ENCODE results near the gene FFAR4. TPM values are rescaled to one million over a fixed set of nuclear protein-coding genes. Genes with fewer than 3 reads are reported as not detected.

Gene FFAR4
- polyA plus RNA-seq, 1 donor, result not detected

DNA sequence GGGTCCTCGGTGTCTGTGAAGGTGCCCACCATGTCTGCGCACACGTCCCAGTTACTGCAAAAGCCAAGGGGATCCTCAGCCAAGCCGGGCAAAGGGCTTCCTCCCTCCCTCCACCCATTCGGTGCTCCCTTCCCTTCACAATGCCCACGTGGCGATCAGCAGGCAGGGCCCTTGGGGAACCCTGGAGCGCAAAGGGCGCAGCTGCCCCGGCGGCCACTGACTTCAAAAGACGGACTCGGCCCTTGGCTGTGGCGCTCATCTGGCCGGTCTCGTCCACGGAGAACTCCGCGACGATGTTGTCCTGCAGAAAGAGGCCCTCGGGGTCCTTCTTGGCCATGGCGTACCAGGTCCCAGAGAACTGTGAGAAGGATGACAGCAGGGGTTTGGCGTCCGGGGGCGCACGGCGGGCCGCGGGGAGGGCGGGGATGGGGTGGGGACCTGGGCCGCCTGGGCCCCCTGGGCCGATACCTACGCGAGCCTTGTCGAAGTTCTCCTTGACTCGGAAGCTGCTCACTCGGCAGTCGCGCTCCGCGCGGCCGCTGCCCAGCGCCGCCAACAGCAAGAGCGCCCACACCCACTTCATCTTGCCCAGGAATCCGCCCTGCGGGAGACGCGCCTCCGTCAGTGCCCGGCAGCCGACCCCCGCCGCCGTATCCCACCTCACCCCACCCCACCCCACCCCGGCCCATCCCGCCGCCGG lies 34.1 kb downstream of the FFAR4 start:
- peak; percentile 34 for DNase-seq

DNA sequence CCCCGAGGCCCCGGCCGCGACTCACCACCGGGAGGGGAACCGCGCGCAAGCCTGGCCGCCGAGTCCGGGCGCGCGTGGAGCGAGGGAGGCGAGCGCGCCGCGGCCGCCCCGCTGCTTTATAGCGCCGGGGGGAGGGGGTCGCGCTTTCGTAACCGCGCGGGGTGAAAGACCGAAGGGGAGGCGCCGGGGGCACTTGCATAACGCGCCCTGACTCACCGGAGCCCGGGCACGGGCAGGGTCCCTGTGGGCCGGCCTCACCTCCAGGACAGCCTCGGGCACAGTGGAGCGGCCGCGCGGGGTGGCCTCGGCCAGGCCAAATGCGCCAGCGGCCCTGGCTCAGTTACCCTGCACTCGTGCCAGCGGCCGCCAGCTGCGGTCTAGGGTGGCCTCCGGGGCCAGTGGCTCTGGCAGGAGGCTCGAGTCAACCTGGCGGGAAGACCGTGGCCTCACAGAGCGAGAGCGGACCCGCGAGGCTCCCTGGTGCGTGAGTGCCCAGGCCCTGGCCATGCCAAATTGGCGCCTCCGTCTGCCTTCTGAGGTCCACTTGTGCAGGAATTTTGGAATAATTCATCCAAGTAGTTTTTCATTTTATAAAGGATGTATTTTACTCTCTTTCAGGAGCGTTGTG lies 34.8 kb downstream of the FFAR4 start, which contains the start of gene RBP4:
Gene RBP4, minus strand, starts transcription at position 90 of the 628 bp plus-strand sequence. CDS start 207 bp downstream, outside the sequence.
- no peak for DNase-seq

DNA sequence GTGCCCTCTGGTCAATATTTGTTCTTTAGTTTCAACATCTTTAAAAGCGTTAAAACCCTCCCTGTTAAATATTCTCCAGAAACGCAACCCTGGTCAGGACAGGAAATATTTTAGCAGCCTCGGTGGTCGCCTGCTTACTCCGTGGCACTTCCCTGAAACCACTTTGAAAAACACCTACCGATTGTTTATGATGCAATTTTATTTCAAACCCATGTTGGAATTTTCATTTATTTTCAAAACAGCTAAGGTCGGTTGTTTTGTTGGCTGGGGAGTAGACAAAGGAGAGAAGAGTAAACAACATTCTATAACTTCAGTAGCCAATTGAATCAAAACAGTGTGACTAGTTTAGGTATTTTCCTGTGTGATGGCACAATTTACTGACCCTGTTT lies 35.3 kb downstream of the FFAR4 start:
- no peak for DNase-seq

DNA sequence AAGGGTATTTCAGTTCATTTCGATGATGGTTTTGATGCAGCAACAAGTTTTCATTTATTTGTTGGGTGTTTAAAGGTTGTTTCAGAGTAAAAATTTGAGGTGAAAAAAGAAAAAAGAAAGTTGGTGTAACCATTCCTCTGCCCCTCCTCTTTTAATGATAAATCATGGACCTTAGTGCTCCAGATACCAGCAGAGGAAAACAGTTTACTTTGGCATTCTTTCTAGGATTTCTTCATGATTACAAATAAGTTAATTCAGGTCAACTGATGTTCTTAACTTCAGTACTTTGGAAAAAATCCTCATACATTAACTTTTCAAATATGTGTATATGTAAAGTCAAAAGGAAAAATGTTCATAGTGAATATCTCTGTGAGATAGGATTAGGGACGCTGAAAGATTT lies 36.6 kb downstream of the FFAR4 start:
- DNase-seq, result no peak

DNA sequence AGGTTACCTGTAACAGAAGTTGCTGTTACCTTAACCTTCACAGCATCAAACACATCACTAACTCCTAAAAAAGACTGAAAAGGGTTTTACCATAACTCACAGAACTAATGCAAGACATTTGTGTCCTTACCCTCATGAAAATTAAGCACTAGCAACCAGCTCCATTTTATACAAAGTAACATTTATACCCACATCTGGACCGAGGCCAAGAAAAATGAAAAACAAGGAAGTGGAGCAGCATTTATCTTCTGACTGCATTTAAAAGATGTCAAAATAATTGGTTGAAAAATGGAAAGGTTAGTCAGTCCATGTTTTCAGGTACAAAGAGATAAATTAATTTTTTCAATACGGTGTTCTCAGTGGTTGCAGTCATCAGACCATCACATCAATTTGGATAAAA lies 37.7 kb downstream of the FFAR4 start:
- no peak for DNase-seq

DNA sequence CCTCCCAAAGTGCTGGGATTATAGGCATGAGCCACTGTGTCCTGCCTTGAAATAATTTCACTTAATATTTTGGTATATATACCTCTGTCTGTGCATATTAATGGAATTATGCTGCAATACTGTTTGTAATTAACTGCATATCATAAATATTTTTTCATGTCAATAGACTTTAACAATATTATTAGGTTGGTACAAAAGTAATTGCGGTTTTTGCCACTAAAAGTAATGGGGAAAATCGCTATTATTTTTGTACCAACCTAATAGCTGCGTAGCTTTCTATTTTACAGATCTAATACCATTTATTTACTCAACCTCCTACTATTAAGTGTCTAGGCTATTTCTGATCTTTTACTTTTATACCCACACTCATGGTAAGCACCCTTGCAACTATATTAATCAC lies 42.0 kb downstream of the FFAR4 start:
- no peak for DNase-seq

DNA sequence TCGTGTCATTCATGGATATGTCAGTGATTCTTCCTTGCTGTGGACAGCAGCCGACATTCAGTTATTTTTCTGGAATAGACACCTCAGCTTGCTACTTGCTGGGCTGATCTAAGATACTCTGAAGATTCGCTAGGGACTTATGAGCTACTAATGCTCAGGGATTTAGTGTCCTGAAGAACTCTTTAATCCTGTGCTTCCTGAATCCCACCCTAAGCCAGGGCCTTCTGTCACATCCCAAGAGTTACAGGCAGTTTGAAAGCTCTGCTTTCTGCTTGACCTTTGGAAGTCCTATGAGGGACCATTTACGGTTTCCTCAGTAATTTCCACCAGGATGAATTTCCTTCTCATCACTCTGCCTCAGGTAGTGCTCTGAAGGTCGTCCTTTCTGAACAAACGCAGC lies 45.8 kb downstream of the FFAR4 start, which contains the start of gene PDE6C:
Gene PDE6C, plus strand, starts transcription at position 227 of the 400 bp plus-strand sequence. CDS start 189 bp downstream, outside the sequence.
- no peak for DNase-seq

DNA sequence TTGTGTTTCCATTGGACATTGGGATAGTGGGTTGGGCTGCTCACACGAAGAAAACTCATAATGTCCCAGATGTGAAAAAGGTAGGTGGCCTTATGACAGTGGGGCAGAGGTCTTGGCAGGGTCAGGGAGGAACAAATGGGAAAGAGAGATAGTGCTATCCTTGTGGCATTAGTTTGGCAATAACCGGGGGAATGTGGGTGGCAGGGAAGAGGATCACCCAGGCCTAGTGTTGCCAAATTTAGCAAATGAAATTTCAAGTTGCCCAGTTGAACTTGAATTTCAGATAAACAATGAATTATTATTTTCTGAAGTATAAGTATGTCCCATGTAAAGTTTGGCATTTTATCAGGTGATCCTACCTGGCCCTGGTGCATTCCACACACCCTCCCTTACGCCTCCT lies 46.7 kb downstream of the FFAR4 start:
- no peak for DNase-seq

DNA sequence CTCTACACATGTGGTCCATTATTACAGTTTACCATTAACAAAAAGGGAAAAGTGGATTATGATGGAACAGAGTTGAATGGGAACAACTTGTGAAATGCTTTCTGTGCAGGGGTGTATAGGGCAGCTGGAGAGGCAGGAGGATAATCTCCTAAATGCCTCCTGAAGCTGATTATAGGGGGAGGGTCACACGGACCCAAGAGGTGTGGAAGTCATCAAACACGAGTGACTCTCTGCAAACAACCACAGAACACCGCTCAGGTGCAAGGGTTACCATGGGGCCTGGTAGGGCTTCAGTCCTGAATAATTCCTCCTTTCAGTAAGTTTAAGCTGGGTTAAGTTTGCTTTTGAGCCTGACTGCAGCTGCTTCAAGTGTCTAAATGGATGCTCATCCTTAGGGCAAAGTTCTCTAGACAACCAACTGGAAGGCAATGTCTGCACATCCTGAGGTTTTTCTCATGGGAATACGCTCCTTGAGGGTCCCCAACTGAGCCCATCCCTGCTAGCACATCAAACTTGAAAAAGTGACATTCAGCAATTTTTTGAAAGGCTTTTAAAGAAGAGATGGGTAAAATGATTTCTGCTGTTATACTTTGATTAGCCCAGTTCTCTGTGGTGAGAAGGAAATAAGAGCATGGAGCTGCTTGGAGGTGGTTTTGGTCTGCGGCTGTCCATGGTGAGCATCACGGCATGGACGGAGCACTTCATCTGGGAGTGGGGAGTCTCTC lies 47.8 kb downstream of the FFAR4 start:
- DNase-seq, result no peak

DNA sequence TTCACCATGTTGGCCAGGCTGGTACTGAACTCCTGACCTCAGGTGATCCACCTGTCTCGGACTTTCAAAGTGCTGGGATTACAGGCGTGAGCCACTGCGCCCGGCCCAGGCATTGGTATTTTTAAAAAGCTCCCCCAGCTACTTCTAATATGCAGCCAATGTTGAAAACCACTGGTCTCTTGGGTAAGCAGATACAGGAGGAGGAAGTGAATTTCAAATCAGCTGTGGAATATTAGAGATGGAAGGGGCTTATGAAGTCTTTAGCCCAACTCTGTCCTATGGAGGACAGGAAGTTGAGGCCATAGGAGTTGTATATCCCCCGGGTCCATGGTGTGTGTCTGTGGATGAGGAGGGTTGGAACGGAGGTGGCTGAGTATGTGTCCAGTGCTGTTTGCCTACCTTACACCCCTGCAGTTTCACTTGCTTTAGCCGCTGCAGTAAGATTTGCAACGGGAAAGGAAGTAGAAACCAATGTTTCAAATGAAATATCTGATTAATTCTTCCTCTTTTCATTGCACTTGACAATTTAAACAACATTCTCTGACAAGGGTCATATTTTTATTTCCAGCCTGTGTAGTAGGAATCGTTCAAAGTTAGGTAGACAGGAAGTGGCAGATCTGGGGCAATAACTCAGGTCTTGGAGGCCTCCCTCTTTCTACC lies 49.2 kb downstream of the FFAR4 start:
- no peak for DNase-seq

DNA sequence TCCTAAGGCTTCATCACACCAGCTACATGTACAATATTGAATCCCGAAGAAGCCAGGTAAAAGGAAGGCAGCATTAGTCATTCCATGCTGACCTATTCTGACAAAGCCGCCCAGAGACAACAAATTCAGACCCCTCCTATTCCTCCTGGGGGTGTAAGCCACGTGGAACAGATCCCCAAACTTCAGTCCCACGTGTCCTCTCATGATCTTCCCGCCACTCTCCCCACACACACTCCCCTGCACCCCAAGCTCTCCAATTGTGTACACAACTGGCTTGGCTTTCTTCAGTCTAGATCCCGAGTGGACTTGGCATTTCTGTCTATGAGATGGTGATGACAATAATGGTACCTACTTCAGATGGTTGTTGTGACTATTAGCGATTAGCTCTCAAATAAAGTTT lies 54.5 kb downstream of the FFAR4 start:
- no peak for DNase-seq

DNA sequence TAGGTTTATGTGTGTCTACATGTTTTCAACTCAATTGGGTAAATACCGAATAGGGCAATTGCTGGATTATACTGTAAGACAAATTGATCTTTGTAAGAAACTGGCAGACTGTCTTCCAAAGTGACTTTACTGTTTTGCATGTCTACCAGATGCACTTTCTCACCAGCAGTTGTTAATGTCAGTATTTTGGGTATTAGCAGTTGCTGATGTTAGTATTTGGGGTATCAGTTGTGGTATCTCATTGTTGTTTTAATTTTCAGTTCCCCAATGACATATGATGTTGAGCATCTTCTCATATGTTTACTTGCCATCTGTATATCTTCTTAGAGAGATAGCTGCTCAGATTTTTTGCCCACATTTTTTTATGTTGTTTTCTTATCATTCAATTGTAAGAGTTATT lies 56.5 kb downstream of the FFAR4 start:
- DNase-seq, result no peak

DNA sequence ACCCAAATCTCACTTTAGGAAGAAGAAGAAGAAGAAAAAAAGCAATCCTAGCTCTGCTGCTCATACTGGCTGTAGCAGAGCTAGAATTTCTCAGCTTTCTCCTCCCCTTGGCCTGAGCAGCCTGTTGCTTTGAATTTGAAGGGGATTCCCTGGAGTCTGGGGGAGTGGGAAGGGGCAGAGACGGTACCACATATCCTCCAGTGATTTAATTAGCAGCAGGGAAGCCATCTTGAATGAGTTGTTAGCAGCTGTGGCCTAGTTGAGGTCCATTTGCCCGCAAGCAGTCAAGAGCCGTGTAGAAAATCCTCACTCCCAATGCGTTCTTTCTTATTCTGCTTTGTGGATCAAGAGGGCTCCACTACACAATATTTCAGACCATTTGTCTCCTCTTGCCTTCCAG lies 62.4 kb downstream of the FFAR4 start:
- DNase-seq, result no peak

DNA sequence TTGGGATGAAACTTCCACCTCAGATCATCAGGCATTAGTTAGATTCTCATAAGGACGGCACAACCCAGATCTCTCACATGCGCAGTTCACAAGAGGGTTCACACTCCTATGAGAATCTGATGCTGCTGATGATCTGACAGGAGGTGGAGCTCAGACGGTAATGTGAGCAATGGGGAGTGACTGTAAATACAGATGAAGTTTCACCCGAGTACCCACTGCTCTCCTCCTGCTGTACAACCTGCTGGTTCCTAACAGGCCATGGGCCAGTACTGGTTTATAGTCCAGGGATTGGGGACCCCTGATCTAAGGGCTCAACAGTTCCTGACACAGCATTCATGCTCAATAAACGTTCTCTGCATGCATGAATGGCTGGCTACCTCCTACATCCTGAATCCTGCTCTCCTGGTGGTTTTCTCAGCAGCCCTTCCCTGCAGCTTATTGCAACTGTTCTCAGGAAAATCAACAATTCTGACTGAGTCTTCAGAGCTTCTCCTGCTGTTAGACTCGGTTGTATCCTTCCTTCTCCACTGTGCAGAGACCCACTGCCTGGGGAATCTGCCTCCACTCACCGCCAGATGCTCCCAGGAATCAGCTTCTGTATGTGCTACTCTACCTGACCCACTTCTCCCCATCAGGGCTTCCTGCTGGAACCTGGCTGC lies 63.3 kb downstream of the FFAR4 start:
- DNase-seq, result no peak

DNA sequence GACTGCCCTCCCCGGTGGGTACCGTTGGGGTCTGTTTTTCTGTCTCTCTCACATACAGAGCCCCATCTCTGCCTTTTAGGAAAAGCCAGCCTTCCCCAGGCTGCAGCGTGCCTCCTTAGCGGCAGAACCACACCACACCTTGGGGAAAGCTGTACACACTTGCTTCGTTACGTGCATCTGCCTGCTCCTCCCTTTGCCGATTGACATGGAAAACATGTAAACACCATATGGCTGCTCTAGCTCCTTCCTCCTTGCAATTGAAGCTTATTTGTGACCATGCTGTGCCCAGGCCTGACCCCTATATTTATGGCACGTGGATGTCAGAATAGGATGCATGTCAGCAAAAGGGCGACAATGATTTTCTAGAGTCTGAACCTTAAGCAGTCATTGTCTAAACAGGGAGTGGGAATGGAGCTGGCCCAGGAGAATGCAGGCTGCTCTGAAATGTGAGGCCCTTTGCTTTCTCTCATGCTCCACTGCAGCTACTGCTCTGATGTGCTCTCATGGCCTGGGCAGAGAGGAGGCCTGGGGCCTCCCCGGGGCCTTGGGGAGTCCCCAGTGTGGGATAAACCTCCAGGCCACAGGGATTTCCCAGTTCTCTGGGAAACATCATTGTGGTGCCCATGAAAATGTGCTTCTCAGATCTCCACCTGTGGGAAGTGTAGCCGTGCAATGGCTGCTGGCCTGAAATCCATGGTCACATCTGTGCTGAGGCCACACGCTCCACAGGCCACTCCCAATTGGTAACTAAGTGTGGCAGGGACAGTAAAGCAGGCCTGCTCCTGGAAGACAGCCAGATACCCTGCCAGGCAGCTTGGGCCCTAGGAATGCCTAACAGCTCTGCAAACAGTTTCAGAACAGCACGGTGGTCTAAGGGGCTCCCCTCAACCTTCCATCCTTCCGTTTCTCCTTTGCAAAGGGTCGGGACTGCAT lies 64.4 kb downstream of the FFAR4 start:
- DNase-seq, result no peak

Other genes with a start within 250 kb of the FFAR4 start
- 29.2 TPM for gene MYOF, start 84.3 kb upstream of the FFAR4 start, polyA plus RNA-seq (ENCODE audit: insufficient read length)
- gene CEP55, start 70.1 kb upstream of the FFAR4 start, polyA plus RNA-seq (ENCODE audit: insufficient read length), result 21.6 TPM
- gene RBP4, start 34.6 kb downstream of the FFAR4 start, polyA plus RNA-seq (ENCODE audit: insufficient read length), result 1.00 TPM
- 2.2 TPM for gene PDE6C, start 45.9 kb downstream of the FFAR4 start, polyA plus RNA-seq (ENCODE audit: insufficient read length)
- 58.4 TPM for gene FRA10AC1, start 135.9 kb downstream of the FFAR4 start, polyA plus RNA-seq (ENCODE audit: insufficient read length)
- gene LGI1, start 191.3 kb downstream of the FFAR4 start, polyA plus RNA-seq (ENCODE audit: insufficient read length), result 7.0 TPM

Data from left kidney (tissue), 2 donors.